OCI-LY1 (cell line): ENCODE results near the gene SLC35F6.
A peak's percentile ranks its signal among the peaks of the same experiment; 100 is the strongest.

Experiments used
- H2AFZ ChIP-seq: fragments of 200-600 bp; sonication (generic), shearing (Covaris generic); 2 replicates; pipeline ENCODE4 v1.6.0; 2014; ENCODE audit warnings: antibody characterized with exemption, mild to moderate bottlenecking, low read length
- H3F3A ChIP-seq: fragments of 200-600 bp; sonication (generic), shearing (Covaris generic); 2 replicates; pipeline ENCODE4 v1.6.0; 2014; ENCODE audit warnings: mild to moderate bottlenecking, antibody characterized with exemption, low read length, moderate library complexity; ENCODE audit not compliant: insufficient read depth
- H3K27ac ChIP-seq: fragments of 200-600 bp; sonication (generic); 2 replicates; pipeline ENCODE4 v1.5.1; 2014; ENCODE audit warnings: low read length, mixed run types, mild to moderate bottlenecking, low read depth; ENCODE audit not compliant: poor library complexity, severe bottlenecking
- H3K27me3 ChIP-seq: fragments of 200-600 bp; sonication (generic); 2 replicates; pipeline ENCODE4 v1.6.0; 2014; ENCODE audit warnings: antibody characterized with exemption, mild to moderate bottlenecking, low read length, moderate library complexity; ENCODE audit not compliant: insufficient read depth
- H3K36me3 ChIP-seq: fragments of 200-600 bp; sonication (generic); 2 replicates; pipeline ENCODE4 v1.6.1; 2014; ENCODE audit warnings: mild to moderate bottlenecking, antibody characterized with exemption, low read length, moderate library complexity, mixed read lengths; ENCODE audit not compliant: insufficient read depth
- H3K4me1 ChIP-seq: fragments of 200-600 bp; sonication (generic); 2 replicates; pipeline ENCODE4 v1.5.1; 2014; ENCODE audit warnings: mild to moderate bottlenecking, low read length, moderate library complexity; ENCODE audit not compliant: insufficient read depth, severe bottlenecking
- H3K4me2 ChIP-seq: fragments of 200-600 bp; sonication (generic), shearing (Covaris generic); 2 replicates; pipeline ENCODE4 v1.6.1; 2014; ENCODE audit warnings: low read length
- H3K4me3 ChIP-seq: fragments of 200-600 bp; sonication (generic); 2 replicates; pipeline ENCODE4 v1.5.1; 2014; ENCODE audit warnings: low read length, low read depth, mild to moderate bottlenecking, mixed read lengths; ENCODE audit not compliant: poor library complexity, severe bottlenecking
- H3K79me2 ChIP-seq: fragments of 200-600 bp; shearing (Covaris generic); 2 replicates; pipeline ENCODE4 v1.6.1; 2016; ENCODE audit warnings: mixed run types, low read length, mixed read lengths; ENCODE audit not compliant: insufficient read depth
- H3K9ac ChIP-seq: fragments of 200-600 bp; sonication (generic), shearing (Covaris generic); 2 replicates; pipeline ENCODE4 v1.6.1; 2014; ENCODE audit warnings: mild to moderate bottlenecking, low read length, mixed read lengths
- H3K9me2 ChIP-seq: fragments of 200-600 bp; sonication (generic), shearing (Covaris generic); 2 replicates; pipeline ENCODE4 v1.6.1; 2014; ENCODE audit warnings: low read depth, mild to moderate bottlenecking, low read length, mixed read lengths
- H3K9me3 ChIP-seq: fragments of 200-600 bp; shearing (Covaris generic); 2 replicates; pipeline ENCODE4 v1.6.1; 2014; ENCODE audit warnings: low read length, mixed read lengths
- H4K20me1 ChIP-seq: fragments of 200-600 bp; sonication (generic), shearing (Covaris generic); 2 replicates; pipeline ENCODE4 v1.6.0; 2016; ENCODE audit warnings: mild to moderate bottlenecking, low read length; ENCODE audit not compliant: insufficient read depth
- EZH2 ChIP-seq: fragments of 200-600 bp; sonication (generic), shearing (Covaris generic); IDR thresholded peaks from 2 replicates; pipeline ENCODE4 v1.8.0; 2017; ENCODE audit warnings: borderline replicate concordance, mixed run types, mild to moderate bottlenecking, antibody characterized with exemption, low read length, moderate library complexity, mixed read lengths
- TF ChIP-seq, protein P1 (sequence below): fragments of 200-600 bp; sonication (generic), shearing (Covaris generic); IDR thresholded peaks from 2 replicates; pipeline ENCODE4 v1.5.1; 2017; ENCODE audit warnings: mild to moderate bottlenecking, antibody characterized with exemption, low read length, moderate library complexity, mixed read lengths

The SLC35F6 gene

GRCh38 chr2:26765475-26766200, 1.6 kb downstream of the SLC35F6 start:
- no peaks in the 10 kb centered on the region for H3K79me2 ChIP-seq
- H3K9ac ChIP-seq = peak overlapping the region; percentile 85; the same call in 1 of the 2 replicates
- H2AFZ ChIP-seq = no peak overlapping the region
- no peaks in the 10 kb centered on the region for H3K36me3 ChIP-seq
- TF ChIP-seq EZH2 = no peak
- TF ChIP-seq, protein P1, sequence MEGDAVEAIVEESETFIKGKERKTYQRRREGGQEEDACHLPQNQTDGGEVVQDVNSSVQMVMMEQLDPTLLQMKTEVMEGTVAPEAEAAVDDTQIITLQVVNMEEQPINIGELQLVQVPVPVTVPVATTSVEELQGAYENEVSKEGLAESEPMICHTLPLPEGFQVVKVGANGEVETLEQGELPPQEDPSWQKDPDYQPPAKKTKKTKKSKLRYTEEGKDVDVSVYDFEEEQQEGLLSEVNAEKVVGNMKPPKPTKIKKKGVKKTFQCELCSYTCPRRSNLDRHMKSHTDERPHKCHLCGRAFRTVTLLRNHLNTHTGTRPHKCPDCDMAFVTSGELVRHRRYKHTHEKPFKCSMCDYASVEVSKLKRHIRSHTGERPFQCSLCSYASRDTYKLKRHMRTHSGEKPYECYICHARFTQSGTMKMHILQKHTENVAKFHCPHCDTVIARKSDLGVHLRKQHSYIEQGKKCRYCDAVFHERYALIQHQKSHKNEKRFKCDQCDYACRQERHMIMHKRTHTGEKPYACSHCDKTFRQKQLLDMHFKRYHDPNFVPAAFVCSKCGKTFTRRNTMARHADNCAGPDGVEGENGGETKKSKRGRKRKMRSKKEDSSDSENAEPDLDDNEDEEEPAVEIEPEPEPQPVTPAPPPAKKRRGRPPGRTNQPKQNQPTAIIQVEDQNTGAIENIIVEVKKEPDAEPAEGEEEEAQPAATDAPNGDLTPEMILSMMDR = no peak
- peak overlapping the region; percentile 92 for H3K4me2 ChIP-seq
- H3K4me3 ChIP-seq = peak overlapping the region; percentile 92
- H3K27ac ChIP-seq = no peak overlapping the region
- H3K27me3 ChIP-seq = peaks cover 5% of the 10 kb centered on the region; the same call in 1 of the 2 replicates
- no peaks in the 10 kb centered on the region for H3F3A ChIP-seq
- H3K9me2 ChIP-seq = no peaks in the 10 kb centered on the region
- peaks cover 20% of the 10 kb centered on the region for H3K4me1 ChIP-seq
- H4K20me1 ChIP-seq = no peaks in the 10 kb centered on the region
- no peaks in the 10 kb centered on the region for H3K9me3 ChIP-seq

GRCh38 chr2:26767129-26767528, 3.0 kb downstream of the SLC35F6 start:
- Histone ChIP-seq H3K9ac (no peak overlapping the region), H4K20me1 (no peaks in the 10 kb centered on the region), H3K9me2 (no peaks in the 10 kb centered on the region), H3K27ac (no peak overlapping the region), H3K9me3 (no peaks in the 10 kb centered on the region), H3K27me3 (peaks cover 5% of the 10 kb centered on the region; the same call in 1 of the 2 replicates), H3K79me2 (no peaks in the 10 kb centered on the region), H3K4me1 (peaks cover 20% of the 10 kb centered on the region), H3K4me3 (no peak overlapping the region), H3K36me3 (no peaks in the 10 kb centered on the region), H2AFZ (no peak overlapping the region), H3F3A (no peaks in the 10 kb centered on the region), H3K4me2 (no peak overlapping the region)
- no peak for TF ChIP-seq EZH2
- TF ChIP-seq, protein P1 = no peak

GRCh38 chr2:26767894-26768487, 3.9 kb downstream of the SLC35F6 start:
- TF ChIP-seq, protein P1 = no peak
- TF ChIP-seq EZH2 = no peak
- Histone ChIP-seq H3K9ac (no peak overlapping the region), H3K4me1 (peaks cover 20% of the 10 kb centered on the region), H3K4me2 (no peak overlapping the region), H3K9me2 (no peaks in the 10 kb centered on the region), H3K4me3 (no peak overlapping the region), H4K20me1 (no peaks in the 10 kb centered on the region), H3K79me2 (no peaks in the 10 kb centered on the region), H2AFZ (no peak overlapping the region), H3F3A (no peaks in the 10 kb centered on the region), H3K27ac (no peak overlapping the region), H3K36me3 (no peaks in the 10 kb centered on the region), H3K9me3 (no peaks in the 10 kb centered on the region), H3K27me3 (peaks cover 5% of the 10 kb centered on the region; the same call in 1 of the 2 replicates)
